Karpas-422 (cell line): ENCODE measurements around the gene PACRG. TPM values are rescaled to one million over a fixed set of nuclear protein-coding genes. Genes with fewer than 3 reads are reported as not detected.

Source experiments
- DNase-seq: peaks from one replicate; pipeline ENCODE4 v3.0.0-alpha.2; 2015
- H2AFZ ChIP-seq: fragments of 200-600 bp; sonication (generic); 2 replicates; pipeline ENCODE4 v1.6.1; 2014; ENCODE audit warnings: antibody characterized with exemption, low read length, mixed read lengths
- H3K27ac ChIP-seq: fragments of 200-600 bp; sonication (generic); 2 replicates; pipeline ENCODE4 v1.5.1; 2014; ENCODE audit warnings: mild to moderate bottlenecking, low read length, moderate library complexity
- H3K27me3 ChIP-seq: fragments of 200-600 bp; sonication (generic); 2 replicates; pipeline ENCODE4 v1.6.1; 2014; ENCODE audit warnings: low read length, mixed read lengths
- H3K36me3 ChIP-seq: fragments of 200-600 bp; sonication (generic); 2 replicates; pipeline ENCODE4 v1.6.1; 2014; ENCODE audit warnings: low read length, mixed read lengths; ENCODE audit not compliant: insufficient read depth
- H3K4me1 ChIP-seq: fragments of 200-600 bp; sonication (generic); 2 replicates; pipeline ENCODE4 v1.6.1; 2014; ENCODE audit warnings: mild to moderate bottlenecking, low read length, mixed read lengths
- H3K4me2 ChIP-seq: fragments of 200-600 bp; sonication (generic); 2 replicates; pipeline ENCODE4 v1.6.1; 2014; ENCODE audit warnings: low read length, low read depth, mild to moderate bottlenecking; ENCODE audit not compliant: poor library complexity, severe bottlenecking
- H3K4me3 ChIP-seq: fragments of 200-600 bp; sonication (generic); 2 replicates; pipeline ENCODE4 v1.5.1; 2014; ENCODE audit warnings: mild to moderate bottlenecking, antibody characterized with exemption, low read length, mixed read lengths
- H3K79me2 ChIP-seq: fragments of 200-600 bp; sonication (generic); 2 replicates; pipeline ENCODE4 v1.6.1; 2014; ENCODE audit warnings: mild to moderate bottlenecking, low read length, mixed read lengths
- H3K9ac ChIP-seq: fragments of 200-600 bp; sonication (generic); 2 replicates; pipeline ENCODE4 v1.6.0; 2014; ENCODE audit warnings: low read length
- H3K9me2 ChIP-seq: fragments of 200-600 bp; sonication (generic), shearing (Covaris generic); replicated peaks from 2 replicates; pipeline ENCODE4 v1.6.0; 2014; ENCODE audit warnings: mild to moderate bottlenecking, low read length, moderate library complexity; ENCODE audit not compliant: insufficient read depth
- H3K9me3 ChIP-seq: fragments of 300-700, 200-600 bp; sonication (generic); 2 replicates; pipeline ENCODE4 v1.6.1; 2014; ENCODE audit warnings: low read length, mixed read lengths
- H4K20me1 ChIP-seq: fragments of 200-600 bp; sonication (generic); 2 replicates; pipeline ENCODE4 v1.6.1; 2014; ENCODE audit warnings: mild to moderate bottlenecking, antibody characterized with exemption, low read length, low read depth; ENCODE audit not compliant: insufficient read depth
- total RNA-seq: library from RNA; depleted of rRNA; stranded (reverse); fragments of >200 nt; shearing (Covaris generic); gene quantifications from 2 replicates; pipeline ENCODE4 v1.2.3, GENCODE V29; 2014; ENCODE audit warnings: low replicate concordance

The PACRG gene
- total RNA-seq, 1 experiment from 2014 or later = not detected

GRCh38 chr6:162845972-162846371 is 118.2 kb downstream of the PACRG start:
- Histone ChIP-seq H2AFZ (no peak overlapping the region), H3K9me3 (peaks cover 9% of the 10 kb centered on the region), H3K4me3 (no peak overlapping the region), H3K79me2 (no peaks in the 10 kb centered on the region), H3K9ac (no peak overlapping the region), H3K27ac (no peak overlapping the region), H4K20me1 (no peaks in the 10 kb centered on the region), H3K4me1 (no peaks in the 10 kb centered on the region), H3K36me3 (no peaks in the 10 kb centered on the region), H3K4me2 (no peak overlapping the region), H3K27me3 (no peaks in the 10 kb centered on the region), H3K9me2 (no peaks in the 10 kb centered on the region)
- no peak for DNase-seq

- Histone ChIP-seq H2AFZ (no peak overlapping the region), H3K27ac (no peak overlapping the region), H3K4me1 (no peaks in the 10 kb centered on the region), H3K79me2 (no peaks in the 10 kb centered on the region), H3K27me3 (no peaks in the 10 kb centered on the region), H3K4me3 (no peak overlapping the region), H3K9me2 (no peaks in the 10 kb centered on the region), H3K9me3 (peaks cover 9% of the 10 kb centered on the region), H3K4me2 (no peak overlapping the region), H3K36me3 (no peaks in the 10 kb centered on the region), H3K9ac (no peak overlapping the region), H4K20me1 (no peaks in the 10 kb centered on the region)
- no peak for DNase-seq
These were observed 118.9 kb downstream of the PACRG start for GRCh38 chr6:162846723-162847122.

- H2AFZ ChIP-seq = no peak overlapping the region
These were observed 121.5 kb downstream of the PACRG start for GRCh38 chr6:162849269-162849668.

GRCh38 chr6:162852192-162852591 is 124.4 kb downstream of the PACRG start:
- H3K27ac ChIP-seq = no peak overlapping the region

More at GRCh38 chr6:162849269-162849668, 121.5 kb downstream of the PACRG start:
- Histone ChIP-seq H3K27me3 (no peaks in the 10 kb centered on the region), H3K4me1 (no peaks in the 10 kb centered on the region), H3K9ac (no peak overlapping the region), H3K27ac (no peak overlapping the region), H3K4me3 (no peak overlapping the region), H4K20me1 (no peaks in the 10 kb centered on the region), H3K9me2 (no peaks in the 10 kb centered on the region), H3K4me2 (no peak overlapping the region), H3K36me3 (no peaks in the 10 kb centered on the region), H3K9me3 (peaks cover 9% of the 10 kb centered on the region), H3K79me2 (no peaks in the 10 kb centered on the region)
- no peak for DNase-seq

DNA sequence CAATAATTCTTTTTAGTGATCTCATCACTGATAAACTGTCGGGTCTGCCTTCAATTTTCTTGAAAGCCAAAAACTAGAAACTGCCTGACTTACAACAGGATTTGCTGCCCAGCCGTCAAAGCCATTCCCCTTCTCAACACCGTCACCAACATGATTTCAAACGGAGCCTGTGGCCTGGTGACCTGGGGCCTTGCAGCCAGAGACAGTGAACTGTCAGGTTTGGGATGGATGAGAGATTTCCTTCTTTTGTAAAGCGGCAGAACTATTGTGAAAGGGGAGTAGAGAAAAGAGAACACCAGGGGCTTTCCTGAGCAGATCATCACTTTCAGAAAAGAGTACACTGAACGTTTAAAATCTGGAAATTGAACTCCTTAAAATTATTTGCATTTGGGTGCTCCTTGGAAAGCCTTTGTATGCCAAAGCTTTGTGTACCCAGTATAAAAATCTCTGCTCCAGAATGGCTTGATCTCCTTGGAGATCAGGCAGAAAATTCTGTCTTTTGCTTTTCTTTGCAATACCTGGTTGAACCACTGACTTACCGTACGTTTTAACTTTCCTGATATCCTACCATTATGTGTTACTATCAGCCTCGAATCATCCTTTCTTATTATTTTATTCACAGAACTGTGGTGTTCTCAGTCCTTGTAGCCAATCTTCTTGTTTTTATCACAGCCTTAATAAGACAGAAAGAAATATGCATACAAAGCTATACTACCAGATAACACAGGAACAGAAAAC is 125.2 kb downstream of the PACRG start:
- Histone ChIP-seq H3K9me3 (peaks cover 13% of the 10 kb centered on the region; the same call in 1 of the 2 replicates), H3K27ac (no peak overlapping the region), H3K4me3 (no peak overlapping the region), H3K4me2 (no peak overlapping the region), H3K79me2 (no peaks in the 10 kb centered on the region), H3K9ac (no peak overlapping the region), H3K9me2 (no peaks in the 10 kb centered on the region; the same call in 1 of the 2 replicates), H3K36me3 (no peaks in the 10 kb centered on the region), H2AFZ (no peak overlapping the region), H3K27me3 (no peaks in the 10 kb centered on the region), H4K20me1 (no peaks in the 10 kb centered on the region), H3K4me1 (no peaks in the 10 kb centered on the region)
- no peak for DNase-seq

More at GRCh38 chr6:162852192-162852591, 124.4 kb downstream of the PACRG start:
- no peak overlapping the region for H3K4me2 ChIP-seq
- no peaks in the 10 kb centered on the region for H4K20me1 ChIP-seq
- no peak for DNase-seq
- no peaks in the 10 kb centered on the region for H3K4me1 ChIP-seq
- H3K9ac ChIP-seq = no peak overlapping the region
- no peaks in the 10 kb centered on the region for H3K9me2 ChIP-seq
- H3K27me3 ChIP-seq = no peaks in the 10 kb centered on the region
- H3K36me3 ChIP-seq = no peaks in the 10 kb centered on the region
- H3K79me2 ChIP-seq = no peaks in the 10 kb centered on the region
- no peak overlapping the region for H2AFZ ChIP-seq
- H3K4me3 ChIP-seq = no peak overlapping the region
- H3K9me3 ChIP-seq = peaks cover 13% of the 10 kb centered on the region; the same call in 1 of the 2 replicates

GRCh38 chr6:162854228-162854627 is 126.5 kb downstream of the PACRG start:
- H3K79me2 ChIP-seq = no peaks in the 10 kb centered on the region
- H4K20me1 ChIP-seq = no peaks in the 10 kb centered on the region
- H3K9me2 ChIP-seq = no peaks in the 10 kb centered on the region; the same call in 1 of the 2 replicates
- H3K4me2 ChIP-seq = no peak overlapping the region
- H3K4me1 ChIP-seq = no peaks in the 10 kb centered on the region
- no peaks in the 10 kb centered on the region for H3K27me3 ChIP-seq
- no peak overlapping the region for H2AFZ ChIP-seq
- H3K4me3 ChIP-seq = no peak overlapping the region
- no peak for DNase-seq
- peaks cover 10% of the 10 kb centered on the region; the same call in 1 of the 2 replicates for H3K9me3 ChIP-seq
- H3K27ac ChIP-seq = no peak overlapping the region
- H3K36me3 ChIP-seq = no peaks in the 10 kb centered on the region
- H3K9ac ChIP-seq = no peak overlapping the region

DNA sequence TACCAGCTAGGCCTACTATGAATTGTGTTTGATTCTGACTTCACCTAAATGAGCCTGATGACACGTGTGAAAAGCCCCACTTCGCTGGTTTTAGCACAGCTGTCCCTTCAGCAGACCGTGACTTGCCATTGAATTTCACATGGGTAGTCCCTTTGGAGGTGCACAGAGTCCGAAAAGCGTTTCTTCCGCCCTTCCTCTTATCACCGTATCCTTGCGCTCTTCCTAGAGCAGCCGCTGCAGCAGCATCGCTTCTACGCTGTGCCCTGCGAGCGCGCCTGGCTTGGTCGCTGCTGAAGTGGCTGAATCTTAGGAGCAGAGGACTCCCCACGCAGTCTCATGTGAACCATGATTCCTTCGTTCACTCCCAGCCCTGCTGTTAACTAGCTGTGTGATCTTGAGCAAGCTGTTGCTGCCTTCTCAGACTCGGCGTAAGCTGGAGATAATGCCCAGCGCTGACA is 127.0 kb downstream of the PACRG start:
- no peak overlapping the region for H3K4me2 ChIP-seq
- no peaks in the 10 kb centered on the region for H4K20me1 ChIP-seq
- no peaks in the 10 kb centered on the region for H3K36me3 ChIP-seq
- no peaks in the 10 kb centered on the region; the same call in 1 of the 2 replicates for H3K9me2 ChIP-seq
- peaks cover 7% of the 10 kb centered on the region; the same call in 1 of the 2 replicates for H3K9me3 ChIP-seq
- H3K4me1 ChIP-seq = no peaks in the 10 kb centered on the region
- H3K79me2 ChIP-seq = no peaks in the 10 kb centered on the region
- H3K4me3 ChIP-seq = no peak overlapping the region
- H3K27me3 ChIP-seq = no peaks in the 10 kb centered on the region
- no peak overlapping the region for H2AFZ ChIP-seq
- H3K9ac ChIP-seq = no peak overlapping the region
- no peak for DNase-seq
- no peak overlapping the region for H3K27ac ChIP-seq

GRCh38 chr6:162856885-162857284 is 129.1 kb downstream of the PACRG start:
- Histone ChIP-seq H3K4me3 (no peak overlapping the region), H3K4me2 (no peak overlapping the region), H3K9me3 (peaks cover 7% of the 10 kb centered on the region; the same call in 1 of the 2 replicates), H3K36me3 (no peaks in the 10 kb centered on the region), H3K9ac (no peak overlapping the region), H2AFZ (no peak overlapping the region), H3K79me2 (no peaks in the 10 kb centered on the region), H4K20me1 (no peaks in the 10 kb centered on the region), H3K27me3 (no peaks in the 10 kb centered on the region), H3K27ac (no peak overlapping the region), H3K4me1 (no peaks in the 10 kb centered on the region), H3K9me2 (no peaks in the 10 kb centered on the region; the same call in 1 of the 2 replicates)
- DNase-seq = no peak
